Cardiac fibroblast (primary cell): Measurements from ENCODE around the gene KHDC1.
"Not testable (repeated sequence)": the region's sequence is repeated elsewhere in the genome, so short reads cannot be mapped to it uniquely, and the experiment has no call there.

Source experiments
- DNase-seq, 2 donors: peaks; one replicate each; pipeline versions ENCODE4 v3.0.0 to v3.0.0-alpha.2; 2010; ENCODE audit warnings: low read depth in 2 of 2
- H3K4me3 ChIP-seq, 2 donors: replicated peaks in 1 of 2; 1 replicate in 1 of 2; 2 replicates in 1 of 2; pipeline ENCODE4 v1.5.1; 2011; ENCODE audit warnings: low read depth in 2 of 2, low read length in 2 of 2, mild to moderate bottlenecking in 2 of 2, moderate library complexity in 1 of 2
- CTCF ChIP-seq: IDR thresholded peaks from one replicate; pipeline ENCODE4 v1.5.1; 2011; ENCODE audit warnings: low read depth, mild to moderate bottlenecking, low read length, inconsistent platforms

The KHDC1 gene, protein sequence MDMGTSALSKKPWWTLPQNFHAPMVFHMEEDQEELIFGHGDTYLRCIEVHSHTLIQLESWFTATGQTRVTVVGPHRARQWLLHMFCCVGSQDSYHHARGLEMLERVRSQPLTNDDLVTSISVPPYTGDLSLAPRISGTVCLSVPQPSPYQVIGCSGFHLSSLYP

DNA sequence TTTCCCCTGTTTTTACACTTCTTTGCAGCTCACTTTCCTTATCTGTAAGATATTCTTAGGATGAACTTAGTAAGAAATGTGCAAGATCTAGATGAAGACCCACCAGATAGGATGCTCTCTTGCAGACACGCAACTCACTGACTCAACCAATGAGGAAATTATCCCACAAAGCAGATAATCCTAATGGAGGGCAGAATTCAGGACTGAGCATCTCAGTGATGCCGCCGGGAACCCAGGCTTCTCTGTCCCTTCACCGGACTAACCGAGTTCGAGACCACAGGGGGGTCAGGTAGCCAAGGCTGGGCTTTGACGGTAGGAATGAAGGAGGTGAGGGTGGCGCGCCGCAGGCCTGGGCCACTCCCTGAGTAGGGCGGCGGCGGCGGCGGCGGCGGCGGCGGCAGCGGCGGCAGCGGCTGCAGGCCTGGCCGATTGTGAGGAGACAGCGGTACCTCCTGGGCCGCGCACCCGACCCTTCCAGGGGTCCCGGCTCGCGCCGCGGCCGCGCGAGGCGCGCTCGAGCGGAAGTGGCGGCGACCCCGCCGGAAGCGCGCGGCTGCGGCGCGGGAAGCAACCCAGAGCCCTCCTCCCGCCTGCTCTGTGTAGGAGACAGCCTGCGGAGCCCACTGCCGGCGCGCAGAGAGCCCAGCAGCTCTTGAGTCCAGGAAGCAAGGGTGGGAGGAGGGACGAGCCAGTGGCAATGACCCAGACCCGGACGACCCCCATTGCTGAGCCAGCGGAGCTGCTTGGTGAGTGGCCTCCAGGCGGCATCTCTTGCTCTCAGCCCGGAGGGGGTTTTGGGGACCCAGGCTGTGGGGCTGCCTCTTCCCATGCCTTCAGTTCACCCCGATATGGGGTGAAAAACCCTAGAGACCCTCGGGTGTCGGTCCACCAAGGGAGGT, at the start of gene KHDC1:
TSS of gene KHDC1 (minus strand) at position 526 of the 899 bp plus-strand sequence. CDS start 20,679 bp downstream, outside the sequence.
- TF ChIP-seq CTCF: peak; percentile 5
- H3K4me3 ChIP-seq: peak within 1 kb of the TSS; percentile 71 to 75
- peak; percentile 54 to 61 for DNase-seq

DNA sequence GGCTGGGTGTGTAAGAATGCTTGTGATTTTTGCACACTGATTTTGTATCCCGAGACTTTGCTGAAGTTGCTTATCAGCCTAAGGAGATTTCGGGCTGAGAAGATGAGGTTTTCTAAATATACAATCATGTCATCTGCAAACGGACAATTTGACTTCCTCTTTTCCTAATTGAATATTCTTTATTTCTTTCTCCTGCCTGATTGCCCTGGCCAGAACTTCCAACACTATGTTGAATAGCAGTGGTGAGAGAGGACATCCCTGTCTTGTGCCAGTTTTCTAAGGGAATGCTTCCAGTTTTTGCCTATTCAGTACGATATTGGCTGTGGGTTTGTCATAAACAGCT, 47.5 kb upstream of the KHDC1 start:
- DNase-seq: not testable (repeated sequence)
- H3K4me3 ChIP-seq: peak overlapping the region; percentile 71 to 73

- peak; percentile 60 to 65 for DNase-seq
- peak overlapping the region; percentile 71 to 73 for H3K4me3 ChIP-seq
- peak; percentile 59 for TF ChIP-seq CTCF
These were observed 46.9 kb upstream of the KHDC1 start for GRCh38 chr6:73309785-73310502.

DNA sequence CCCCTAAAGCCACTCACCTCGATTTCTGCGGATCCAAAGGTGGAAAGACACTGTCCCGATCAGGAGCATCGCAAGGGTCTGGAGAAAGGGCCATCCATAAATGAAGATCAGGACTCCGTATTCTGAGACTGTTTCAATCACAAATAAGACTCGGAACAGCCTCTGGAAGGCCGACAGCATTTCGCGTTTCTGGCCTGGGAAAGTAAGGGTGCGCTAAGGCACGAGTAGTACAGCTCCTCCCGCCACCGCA, 46.5 kb upstream of the KHDC1 start:
- no peak for TF ChIP-seq CTCF
- peak overlapping the region; percentile 71 to 73 for H3K4me3 ChIP-seq
- no peak for DNase-seq

DNA sequence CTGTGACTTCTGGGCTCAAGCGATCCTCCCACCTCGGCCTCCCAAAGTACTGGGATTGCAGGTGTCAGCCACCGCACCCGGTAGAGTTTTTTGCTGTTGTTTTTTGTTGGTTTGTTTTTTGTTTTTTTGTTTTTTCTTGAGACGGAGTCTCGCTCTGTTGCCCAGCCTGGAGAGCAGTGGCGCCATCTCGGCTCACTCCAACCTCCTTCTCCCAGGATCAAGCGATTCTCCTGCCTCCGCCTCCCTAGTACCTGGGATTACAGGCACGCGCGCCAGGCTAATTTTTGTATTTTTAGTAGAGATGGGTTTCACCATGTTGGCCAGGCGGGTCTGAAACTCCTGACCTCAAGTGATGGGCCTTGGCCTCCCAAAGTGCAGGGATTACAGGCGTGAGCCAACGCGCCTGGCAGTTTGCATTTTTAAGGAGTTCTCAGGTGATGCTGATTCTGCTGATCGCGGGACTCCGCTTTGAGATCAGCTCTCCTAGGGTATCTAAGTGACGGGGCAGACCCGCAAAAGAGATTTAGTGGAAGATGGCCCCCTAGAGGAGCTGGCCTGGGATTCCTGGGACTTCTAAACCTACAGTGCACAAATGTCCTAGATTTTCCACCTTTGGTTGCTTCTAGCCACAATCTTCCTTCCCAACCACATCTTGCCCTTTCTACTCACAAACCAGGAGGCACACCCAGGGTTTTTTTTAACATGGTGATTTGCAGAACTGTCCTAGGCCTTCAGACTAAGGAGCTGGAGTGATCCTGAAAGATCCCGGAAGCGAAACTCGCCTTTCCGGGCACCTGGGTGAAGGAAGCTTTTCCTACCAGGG, 45.9 kb upstream of the KHDC1 start:
- DNase-seq: peak; percentile 23 to 35
- peak overlapping the region; percentile 71 to 73 for H3K4me3 ChIP-seq
- peak; percentile 22 for TF ChIP-seq CTCF

DNA sequence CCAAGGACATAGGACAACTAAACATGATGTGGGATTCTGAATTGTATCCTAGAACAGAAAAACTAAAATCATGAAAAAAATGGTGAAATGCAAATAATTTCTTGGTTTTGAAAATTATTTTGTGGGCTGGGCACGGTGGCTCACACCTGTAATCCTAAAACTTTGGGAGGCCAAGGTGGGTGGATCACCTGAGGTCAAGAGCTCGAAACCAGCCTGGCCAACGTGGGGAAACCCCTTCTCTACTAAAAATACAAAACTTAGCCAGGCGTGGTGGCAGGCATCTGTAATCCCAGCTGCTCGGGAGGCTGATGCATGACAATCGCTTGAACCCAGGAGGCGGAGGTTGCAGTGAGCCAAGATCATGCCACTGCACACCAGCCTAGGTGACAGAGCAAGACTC, 40.8 kb upstream of the KHDC1 start:
- DNase-seq, H3K4me3 ChIP-seq: not testable (repeated sequence)

DNA sequence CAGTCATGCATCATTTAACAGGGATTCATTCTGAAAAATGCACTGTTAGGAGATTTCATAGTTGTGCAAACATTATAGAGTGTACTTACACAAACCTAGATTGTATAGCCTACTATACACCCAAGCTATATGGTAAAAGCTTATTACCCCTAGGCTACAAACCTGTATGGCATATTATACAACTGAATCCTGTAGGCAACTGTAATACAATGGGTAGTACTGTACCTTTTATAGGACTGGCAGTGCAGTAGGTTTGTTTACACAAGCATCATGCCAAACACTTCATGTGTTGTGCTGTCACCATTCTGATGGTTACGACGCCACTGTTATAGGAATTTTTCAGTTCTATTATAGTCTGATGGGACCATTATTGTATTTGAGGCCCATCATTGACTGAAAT, 39.3 kb upstream of the KHDC1 start:
- H3K4me3 ChIP-seq: no peak overlapping the region
- TF ChIP-seq CTCF: no peak
- DNase-seq: no peak
